HL-60 (cell line): ENCODE measurements around the gene GABBR2.
A peak's percentile ranks its signal among the peaks of the same experiment; 100 is the strongest.

ENCODE experiments used
- DNase-seq, 2 experiments: peaks; one replicate each; pipeline ENCODE4 v3.0.0-alpha.2; 2010 to 2020; ENCODE audit warnings: low read depth in 1 of 2, low spot score in 1 of 2
- H3K27ac ChIP-seq: fragments of 250-450 bp; sonication (Bioruptor Pico); replicated peaks from 2 replicates; pipeline ENCODE4 v1.5.1; 2020; ENCODE audit warnings: mild to moderate bottlenecking, moderate library complexity
- H3K27me3 ChIP-seq: fragments of 250-450 bp; sonication (Bioruptor Pico); 2 replicates; pipeline ENCODE4 v1.5.1; 2021; ENCODE audit warnings: mild to moderate bottlenecking, moderate library complexity; ENCODE audit not compliant: insufficient read depth, poor library complexity, severe bottlenecking
- H3K4me3 ChIP-seq: replicated peaks from 2 replicates; pipeline ENCODE4 v1.5.1; 2011; ENCODE audit warnings: mild to moderate bottlenecking, control low read depth, low read length; ENCODE audit not compliant: insufficient read depth
- GABPA ChIP-seq: IDR thresholded peaks from 2 replicates; pipeline ENCODE4 v1.6.1; 2012; ENCODE audit warnings: low read depth
- POLR2AphosphoS5 ChIP-seq: IDR thresholded peaks from 2 replicates; pipeline ENCODE4 v1.6.1; 2012; ENCODE audit warnings: low read depth
- SPI1 ChIP-seq: IDR thresholded peaks from 2 replicates; pipeline ENCODE4 v1.6.1; 2012; ENCODE audit warnings: low read depth, mild to moderate bottlenecking, borderline replicate concordance
- TF ChIP-seq, protein P1 (sequence below): IDR thresholded peaks from 2 replicates; pipeline ENCODE4 v1.6.1; 2012; ENCODE audit warnings: low read depth; ENCODE audit not compliant: insufficient replicate concordance
- TF ChIP-seq, protein P2 (sequence below): IDR thresholded peaks from one replicate; pipeline ENCODE4 v1.5.1; 2011; ENCODE audit warnings: low read length, control low read depth, inconsistent platforms; ENCODE audit not compliant: insufficient read depth

Gene GABBR2

DNA sequence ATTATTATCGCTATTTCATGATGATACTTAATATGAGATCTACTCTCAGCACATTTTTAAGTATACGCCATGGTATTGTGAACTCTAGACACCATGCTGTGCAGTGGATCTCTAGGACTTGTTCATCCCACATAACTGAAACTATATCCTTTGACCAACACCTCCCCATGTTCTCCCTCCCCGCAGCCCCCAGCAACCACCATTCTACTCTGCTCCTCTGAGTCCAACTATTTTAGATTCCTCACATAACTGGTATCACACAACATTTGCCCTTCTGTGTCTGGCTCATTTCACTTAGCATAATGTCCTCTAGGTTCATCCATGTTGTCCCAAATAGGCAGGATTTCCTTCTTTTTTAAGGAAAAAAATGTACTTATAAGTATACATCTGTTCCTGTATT is 446.7 kb downstream of the GABBR2 start:
- H3K27ac ChIP-seq = no peak overlapping the region
- TF ChIP-seq, protein P1, sequence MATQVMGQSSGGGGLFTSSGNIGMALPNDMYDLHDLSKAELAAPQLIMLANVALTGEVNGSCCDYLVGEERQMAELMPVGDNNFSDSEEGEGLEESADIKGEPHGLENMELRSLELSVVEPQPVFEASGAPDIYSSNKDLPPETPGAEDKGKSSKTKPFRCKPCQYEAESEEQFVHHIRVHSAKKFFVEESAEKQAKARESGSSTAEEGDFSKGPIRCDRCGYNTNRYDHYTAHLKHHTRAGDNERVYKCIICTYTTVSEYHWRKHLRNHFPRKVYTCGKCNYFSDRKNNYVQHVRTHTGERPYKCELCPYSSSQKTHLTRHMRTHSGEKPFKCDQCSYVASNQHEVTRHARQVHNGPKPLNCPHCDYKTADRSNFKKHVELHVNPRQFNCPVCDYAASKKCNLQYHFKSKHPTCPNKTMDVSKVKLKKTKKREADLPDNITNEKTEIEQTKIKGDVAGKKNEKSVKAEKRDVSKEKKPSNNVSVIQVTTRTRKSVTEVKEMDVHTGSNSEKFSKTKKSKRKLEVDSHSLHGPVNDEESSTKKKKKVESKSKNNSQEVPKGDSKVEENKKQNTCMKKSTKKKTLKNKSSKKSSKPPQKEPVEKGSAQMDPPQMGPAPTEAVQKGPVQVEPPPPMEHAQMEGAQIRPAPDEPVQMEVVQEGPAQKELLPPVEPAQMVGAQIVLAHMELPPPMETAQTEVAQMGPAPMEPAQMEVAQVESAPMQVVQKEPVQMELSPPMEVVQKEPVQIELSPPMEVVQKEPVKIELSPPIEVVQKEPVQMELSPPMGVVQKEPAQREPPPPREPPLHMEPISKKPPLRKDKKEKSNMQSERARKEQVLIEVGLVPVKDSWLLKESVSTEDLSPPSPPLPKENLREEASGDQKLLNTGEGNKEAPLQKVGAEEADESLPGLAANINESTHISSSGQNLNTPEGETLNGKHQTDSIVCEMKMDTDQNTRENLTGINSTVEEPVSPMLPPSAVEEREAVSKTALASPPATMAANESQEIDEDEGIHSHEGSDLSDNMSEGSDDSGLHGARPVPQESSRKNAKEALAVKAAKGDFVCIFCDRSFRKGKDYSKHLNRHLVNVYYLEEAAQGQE = no peak
- no peak for TF ChIP-seq SPI1
- no peak for TF ChIP-seq POLR2AphosphoS5
- TF ChIP-seq GABPA = no peak
- TF ChIP-seq, protein P2, sequence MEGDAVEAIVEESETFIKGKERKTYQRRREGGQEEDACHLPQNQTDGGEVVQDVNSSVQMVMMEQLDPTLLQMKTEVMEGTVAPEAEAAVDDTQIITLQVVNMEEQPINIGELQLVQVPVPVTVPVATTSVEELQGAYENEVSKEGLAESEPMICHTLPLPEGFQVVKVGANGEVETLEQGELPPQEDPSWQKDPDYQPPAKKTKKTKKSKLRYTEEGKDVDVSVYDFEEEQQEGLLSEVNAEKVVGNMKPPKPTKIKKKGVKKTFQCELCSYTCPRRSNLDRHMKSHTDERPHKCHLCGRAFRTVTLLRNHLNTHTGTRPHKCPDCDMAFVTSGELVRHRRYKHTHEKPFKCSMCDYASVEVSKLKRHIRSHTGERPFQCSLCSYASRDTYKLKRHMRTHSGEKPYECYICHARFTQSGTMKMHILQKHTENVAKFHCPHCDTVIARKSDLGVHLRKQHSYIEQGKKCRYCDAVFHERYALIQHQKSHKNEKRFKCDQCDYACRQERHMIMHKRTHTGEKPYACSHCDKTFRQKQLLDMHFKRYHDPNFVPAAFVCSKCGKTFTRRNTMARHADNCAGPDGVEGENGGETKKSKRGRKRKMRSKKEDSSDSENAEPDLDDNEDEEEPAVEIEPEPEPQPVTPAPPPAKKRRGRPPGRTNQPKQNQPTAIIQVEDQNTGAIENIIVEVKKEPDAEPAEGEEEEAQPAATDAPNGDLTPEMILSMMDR = no peak
- H3K4me3 ChIP-seq = no peak overlapping the region

DNA sequence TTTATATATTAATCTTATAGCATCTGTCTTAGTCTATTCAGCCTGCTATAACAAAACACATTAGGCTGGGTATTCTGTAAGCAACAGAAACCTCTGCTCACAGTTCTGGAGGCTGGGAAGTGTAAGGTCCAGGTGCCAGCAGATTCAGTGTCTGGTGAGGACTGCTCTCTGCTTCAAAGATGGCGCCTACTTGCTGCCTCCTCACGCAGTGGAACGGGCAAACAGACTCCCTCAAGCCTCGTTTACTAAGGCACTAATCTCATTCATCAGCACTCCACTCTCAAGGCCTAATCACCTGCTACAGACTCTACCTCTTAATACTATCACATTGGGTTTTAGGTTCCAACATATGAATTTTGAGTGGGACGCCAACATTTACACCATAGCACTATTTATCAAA is 448.1 kb downstream of the GABBR2 start:
- H3K27me3 ChIP-seq = no peaks in the 10 kb centered on the region
- TF ChIP-seq, protein P2 = no peak
- no peak for DNase-seq
- H3K27ac ChIP-seq = no peak overlapping the region
- H3K4me3 ChIP-seq = no peak overlapping the region

More for the DNA sequence above, 446.7 kb downstream of the GABBR2 start:
- DNase-seq = no peak
- no peaks in the 10 kb centered on the region for H3K27me3 ChIP-seq

DNA sequence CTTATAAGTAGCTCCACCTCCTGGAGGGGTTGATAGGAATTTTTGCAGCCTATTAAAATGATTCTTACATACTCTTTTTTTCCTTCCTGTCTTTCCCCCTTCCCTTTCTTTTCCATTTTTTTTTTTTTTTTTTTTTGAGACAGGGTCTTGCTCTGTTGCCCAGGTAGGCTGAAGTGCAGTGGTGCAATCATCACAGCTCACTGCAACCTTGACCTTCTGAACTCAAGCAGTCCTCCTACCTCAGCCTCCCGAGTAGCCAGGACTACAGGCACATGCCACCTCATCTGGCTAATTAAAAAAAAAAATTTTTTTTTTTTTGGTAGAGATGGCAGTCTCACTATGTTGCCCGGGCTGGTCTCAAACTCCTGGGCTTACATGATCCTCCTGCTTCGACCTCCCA is 448.9 kb downstream of the GABBR2 start:
- Histone ChIP-seq H3K27me3 (no peaks in the 10 kb centered on the region), H3K27ac (no peak overlapping the region), H3K4me3 (no peak overlapping the region)
- DNase-seq = no peak
- TF ChIP-seq POLR2AphosphoS5 (no peak), SPI1 (no peak), GABPA (no peak)
- TF ChIP-seq, protein P2 = no peak
- TF ChIP-seq, protein P1 = no peak

DNA sequence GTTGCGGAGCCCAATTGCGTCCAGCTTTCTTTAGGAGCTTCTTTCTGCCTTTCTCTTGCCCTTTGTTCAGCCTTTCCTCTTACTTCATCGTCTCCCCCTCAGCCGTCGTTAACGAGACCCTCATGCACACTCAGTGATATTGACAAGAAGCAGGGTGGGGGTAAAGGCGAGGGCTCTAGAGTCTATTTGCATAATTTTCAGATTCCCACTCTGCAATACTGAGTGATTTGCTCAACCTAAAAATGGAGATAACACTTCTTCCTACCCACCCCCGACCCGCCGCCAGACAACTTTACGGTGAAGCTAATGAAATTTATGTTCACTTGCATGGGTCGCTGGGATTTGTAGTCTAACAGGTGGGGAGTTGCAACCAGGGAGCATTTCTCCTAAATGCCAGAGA is 452.0 kb downstream of the GABBR2 start:
- H3K27me3 ChIP-seq = no peaks in the 10 kb centered on the region
- peak overlapping the region; percentile 92 for H3K4me3 ChIP-seq
- peak overlapping the region; percentile 89 for H3K27ac ChIP-seq
- DNase-seq = peak in 1 of 2 experiments; percentile 63
- TF ChIP-seq GABPA (no peak), SPI1 (no peak), POLR2AphosphoS5 (0 out of 2 replicates have a peak, but pooled peaks have one; percentile 26)
